ENCODE data around the gene GNAQ.
A peak's percentile ranks its signal among the peaks of the same experiment; 100 is the strongest.
"Not testable (repeated sequence)": the region's sequence is repeated elsewhere in the genome, so short reads cannot be mapped to it uniquely, and the experiment has no call there.

Gene GNAQ

DNA sequence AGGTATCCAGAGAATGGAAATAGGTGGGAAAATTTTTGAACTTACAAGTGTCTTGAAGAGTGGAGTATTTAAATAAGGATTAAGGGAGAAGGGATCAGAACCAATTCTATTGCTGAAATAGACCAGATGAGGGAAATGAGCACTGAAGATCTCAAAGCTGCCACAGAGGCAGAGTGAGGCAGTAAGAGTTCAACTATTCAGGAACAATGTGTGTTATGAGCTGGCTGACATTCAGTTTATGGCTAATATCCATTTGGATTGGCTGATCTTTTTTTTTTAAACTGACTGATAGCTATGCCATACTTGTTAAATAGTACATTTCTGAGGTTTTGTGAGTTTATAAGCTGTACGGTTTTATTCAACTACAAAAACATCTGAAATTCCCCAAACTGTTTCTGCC lies 288.2 kb downstream of the GNAQ start:
- DNase-seq = no peak
- H3K4me1 Mint-ChIP-seq = no peaks in the 10 kb centered on the region
- no peak for ATAC-seq (replicated peaks)
- no peaks in the 10 kb centered on the region for H3K36me3 Mint-ChIP-seq
- no peak overlapping the region for H3K4me3 Mint-ChIP-seq
- H3K27ac Mint-ChIP-seq = no peak overlapping the region
- no peaks in the 10 kb centered on the region for H3K9me3 Mint-ChIP-seq
- H3K27me3 Mint-ChIP-seq = peaks cover 0 to 5% of the 10 kb centered on the region in 2 donors

DNA sequence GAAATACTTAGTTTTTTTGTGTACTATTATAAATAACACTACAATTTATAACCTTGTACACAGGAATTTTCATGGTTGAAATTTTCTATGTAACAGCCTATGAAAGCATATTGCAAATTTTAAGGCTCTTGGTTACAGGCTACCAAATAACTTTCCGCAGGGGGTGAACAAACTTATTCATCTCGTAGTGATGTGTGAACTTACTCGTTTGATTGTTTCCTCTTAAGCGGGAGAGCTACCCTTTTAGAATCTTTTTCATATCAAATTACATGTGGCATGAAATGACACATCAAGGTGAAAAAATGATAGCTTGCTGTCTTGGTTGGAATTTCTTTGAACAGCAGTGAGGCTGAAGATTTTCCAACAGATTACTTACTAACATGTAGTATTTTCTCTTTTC lies 292.7 kb downstream of the GNAQ start:
- H3K4me3 Mint-ChIP-seq = no peak overlapping the region

DNA sequence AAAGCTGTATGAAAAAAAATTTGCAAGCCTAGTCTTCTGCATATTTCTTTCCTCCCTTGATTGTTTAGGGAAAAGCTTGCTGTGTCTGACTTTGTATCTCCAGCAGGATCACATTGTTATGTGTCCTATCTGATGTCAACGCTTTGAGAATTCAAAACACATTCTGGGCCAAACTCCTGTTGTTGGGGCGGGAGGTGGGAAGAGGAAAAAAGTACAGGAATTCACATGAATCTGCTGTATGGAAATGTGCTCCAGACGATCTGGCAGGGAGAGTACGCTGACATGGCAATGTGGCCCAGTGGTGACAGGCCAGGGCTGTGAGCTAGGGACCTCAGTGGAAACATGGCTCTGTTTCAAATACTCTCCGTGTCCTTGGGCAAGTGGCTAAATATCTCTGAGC lies 296.1 kb downstream of the GNAQ start:
- Mint-ChIP-seq H3K4me3 (no peak overlapping the region), H3K27ac (no peak overlapping the region)
- DNase-seq = no peak

More for the DNA sequence above, 292.7 kb downstream of the GNAQ start:
- Mint-ChIP-seq H3K4me1 (no peaks in the 10 kb centered on the region), H3K27ac (no peak overlapping the region), H3K36me3 (no peaks in the 10 kb centered on the region), H3K27me3 (no peaks in the 10 kb centered on the region), H3K9me3 (no peaks in the 10 kb centered on the region)
- DNase-seq (no peak), ATAC-seq (replicated peaks) (no peak)

DNA sequence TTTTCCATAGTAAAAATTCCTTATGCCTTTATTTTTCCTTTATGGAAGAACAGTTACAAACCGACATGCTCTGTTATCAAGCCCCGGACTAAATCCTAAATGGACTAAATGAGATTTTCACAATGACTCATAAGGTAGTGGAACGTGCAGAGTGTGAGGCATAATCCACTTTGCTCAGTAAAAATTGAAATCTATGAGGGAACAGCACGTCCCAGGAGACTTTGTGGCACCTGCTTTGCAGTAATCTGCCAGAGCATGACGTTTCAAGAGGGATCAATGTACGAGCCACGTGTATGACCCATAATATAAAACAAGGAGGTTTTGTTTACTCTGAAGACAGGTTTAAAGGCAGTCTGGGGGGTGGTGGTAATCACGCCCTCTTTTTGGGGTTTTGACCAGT lies 299.7 kb downstream of the GNAQ start:
- no peaks in the 10 kb centered on the region for H3K27me3 Mint-ChIP-seq
- H3K27ac Mint-ChIP-seq = no peak overlapping the region
- H3K9me3 Mint-ChIP-seq = no peaks in the 10 kb centered on the region
- DNase-seq (peak; percentile 9), ATAC-seq (replicated peaks) (peak; percentile 68 to 87)
- no peak overlapping the region for H3K4me3 Mint-ChIP-seq
- H3K4me1 Mint-ChIP-seq = peaks cover 4 to 6% of the 10 kb centered on the region in 2 donors
- no peaks in the 10 kb centered on the region for H3K36me3 Mint-ChIP-seq

More for the DNA sequence above, 296.1 kb downstream of the GNAQ start:
- Mint-ChIP-seq H3K27me3 (no peaks in the 10 kb centered on the region), H3K36me3 (no peaks in the 10 kb centered on the region), H3K9me3 (no peaks in the 10 kb centered on the region), H3K4me1 (peaks cover 4 to 6% of the 10 kb centered on the region in 2 donors)
- ATAC-seq (replicated peaks) = no peak

DNA sequence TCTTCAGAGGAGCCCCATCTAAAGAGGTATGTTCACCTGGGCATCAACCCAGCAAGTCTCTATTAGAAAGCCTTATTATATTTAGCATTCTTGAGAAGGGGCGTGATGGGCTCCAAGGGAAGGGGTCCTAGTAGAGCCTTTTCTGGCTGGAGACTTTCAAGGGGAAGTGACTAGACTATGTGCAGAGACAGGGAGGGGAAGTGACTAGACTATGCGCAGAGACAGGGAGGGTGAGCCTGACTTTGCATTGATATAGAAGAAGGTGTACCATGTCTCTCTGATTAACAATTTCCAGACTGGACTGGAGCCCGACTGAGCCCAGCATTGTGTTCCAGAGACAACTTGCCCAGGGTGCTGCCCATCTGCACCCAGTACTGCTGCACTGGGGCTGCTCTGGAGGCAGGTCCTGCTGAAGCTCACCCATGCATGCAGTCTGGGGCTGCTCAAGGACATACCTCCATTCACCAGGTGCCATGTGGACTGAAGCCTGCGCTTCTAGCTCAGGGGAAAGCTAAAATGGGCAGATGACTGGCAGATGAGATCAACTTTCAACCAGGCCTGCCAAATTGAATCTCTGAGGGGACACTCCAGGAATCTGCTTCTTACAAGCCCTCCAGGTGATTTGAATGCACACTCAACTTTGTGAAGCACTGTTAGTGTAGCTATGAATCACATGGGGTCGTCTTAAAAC lies 300.5 kb downstream of the GNAQ start:
- no peak overlapping the region for H3K4me3 Mint-ChIP-seq
- no peak overlapping the region for H3K27ac Mint-ChIP-seq
- no peaks in the 10 kb centered on the region for H3K27me3 Mint-ChIP-seq
- H3K4me1 Mint-ChIP-seq = peaks cover 4 to 6% of the 10 kb centered on the region in 2 donors
- no peaks in the 10 kb centered on the region for H3K9me3 Mint-ChIP-seq
- DNase-seq = no peak
- no peaks in the 10 kb centered on the region for H3K36me3 Mint-ChIP-seq
- ATAC-seq (replicated peaks) = peak; percentile 33 to 40

DNA sequence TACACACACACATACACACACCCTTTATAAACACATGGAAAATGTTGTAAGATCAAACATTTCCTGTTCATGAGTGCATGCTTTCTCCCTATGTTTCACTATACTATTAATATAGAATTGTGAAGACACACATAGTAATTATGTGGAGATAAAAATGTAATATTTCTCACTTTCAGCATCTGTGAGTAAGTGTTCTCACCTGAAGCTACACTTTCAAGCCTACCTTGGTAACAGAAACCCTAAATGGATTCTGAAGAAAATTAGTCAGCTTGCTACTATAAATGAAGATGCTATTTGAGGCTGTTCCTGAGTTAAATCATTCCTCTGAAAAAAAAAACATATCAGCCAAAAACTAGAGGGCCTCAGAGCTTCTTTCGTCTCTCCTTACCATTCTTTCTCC lies 302.4 kb downstream of the GNAQ start:
- H3K9me3 Mint-ChIP-seq = no peaks in the 10 kb centered on the region

DNA sequence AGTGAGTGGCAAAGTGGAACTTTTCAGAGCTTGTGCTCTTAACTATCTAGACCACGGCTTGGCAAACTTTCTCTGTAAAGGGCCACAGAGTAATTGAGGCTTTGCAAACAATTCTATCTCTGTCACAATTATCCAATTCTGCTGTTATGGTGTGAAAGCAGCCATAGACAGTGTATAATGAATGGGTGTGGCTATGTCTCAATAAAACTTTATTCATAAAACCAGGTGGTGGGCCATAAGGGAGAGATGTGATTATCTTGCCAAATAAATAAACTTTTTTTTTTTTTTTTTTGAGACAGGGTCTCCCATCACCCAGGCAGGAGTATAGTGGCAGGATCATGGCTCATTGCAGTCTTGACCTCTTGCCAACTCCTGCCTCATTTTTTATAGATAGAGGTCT lies 304.8 kb downstream of the GNAQ start:
- no peak for DNase-seq
- Mint-ChIP-seq H3K27me3 (no peaks in the 10 kb centered on the region), H3K36me3 (no peaks in the 10 kb centered on the region), H3K27ac (no peak overlapping the region), H3K4me3 (no peak overlapping the region), H3K9me3 (no peaks in the 10 kb centered on the region), H3K4me1 (peaks cover 2 to 3% of the 10 kb centered on the region in 2 donors)
- no peak for ATAC-seq (replicated peaks)

More for the DNA sequence above, 302.4 kb downstream of the GNAQ start:
- ATAC-seq (replicated peaks) = no peak
- H3K27me3 Mint-ChIP-seq = no peaks in the 10 kb centered on the region
- no peak for DNase-seq
- peaks cover 4 to 6% of the 10 kb centered on the region in 2 donors for H3K4me1 Mint-ChIP-seq
- no peak overlapping the region for H3K4me3 Mint-ChIP-seq
- H3K36me3 Mint-ChIP-seq = no peaks in the 10 kb centered on the region
- H3K27ac Mint-ChIP-seq = no peak overlapping the region

DNA sequence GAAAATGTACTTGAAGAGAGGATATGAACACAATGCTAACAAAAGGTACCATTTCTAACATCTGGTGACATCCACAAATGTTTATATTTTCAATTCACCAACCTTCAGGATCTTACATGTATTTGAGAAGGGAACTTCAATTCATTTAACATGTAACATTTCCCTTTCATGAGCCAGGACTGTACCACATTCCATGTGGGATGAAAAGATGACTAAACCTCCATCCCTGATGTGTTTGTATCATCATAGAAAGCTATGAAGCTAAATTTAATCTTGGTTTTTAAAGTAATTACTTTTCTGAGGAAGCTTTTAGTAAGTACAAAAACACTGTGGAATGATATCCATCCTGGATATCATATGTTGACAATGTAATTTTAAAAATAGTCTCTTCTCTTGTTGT lies 305.3 kb downstream of the GNAQ start:
- Mint-ChIP-seq H3K4me1 (no peaks in the 10 kb centered on the region), H3K27me3 (no peaks in the 10 kb centered on the region), H3K36me3 (no peaks in the 10 kb centered on the region), H3K27ac (no peak overlapping the region), H3K9me3 (no peaks in the 10 kb centered on the region), H3K4me3 (no peak overlapping the region)
- DNase-seq (no peak), ATAC-seq (replicated peaks) (no peak)

DNA sequence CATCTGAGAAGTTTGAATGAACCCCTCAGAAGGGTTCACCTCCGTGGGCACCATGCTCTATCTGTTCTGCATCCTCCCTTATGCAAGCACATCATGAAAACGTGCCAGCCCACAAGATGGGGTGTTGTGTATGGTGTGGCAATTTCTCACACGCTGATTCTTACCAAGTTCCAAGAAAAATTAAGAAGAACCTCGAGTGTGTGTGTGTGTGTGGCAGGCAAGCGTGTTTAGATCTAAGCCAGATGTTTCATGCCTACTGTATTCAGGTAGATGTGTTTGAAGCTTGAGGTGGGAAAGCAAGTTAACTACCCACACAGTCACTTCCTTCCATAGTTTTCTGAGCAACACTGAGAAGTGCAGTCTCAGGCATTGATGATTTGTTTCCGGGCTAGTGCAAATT lies 305.8 kb downstream of the GNAQ start:
- Mint-ChIP-seq H3K36me3 (no peaks in the 10 kb centered on the region), H3K4me1 (no peaks in the 10 kb centered on the region), H3K9me3 (no peaks in the 10 kb centered on the region), H3K27me3 (no peaks in the 10 kb centered on the region), H3K4me3 (no peak overlapping the region), H3K27ac (no peak overlapping the region)
- DNase-seq = no peak
- ATAC-seq (replicated peaks) = no peak

DNA sequence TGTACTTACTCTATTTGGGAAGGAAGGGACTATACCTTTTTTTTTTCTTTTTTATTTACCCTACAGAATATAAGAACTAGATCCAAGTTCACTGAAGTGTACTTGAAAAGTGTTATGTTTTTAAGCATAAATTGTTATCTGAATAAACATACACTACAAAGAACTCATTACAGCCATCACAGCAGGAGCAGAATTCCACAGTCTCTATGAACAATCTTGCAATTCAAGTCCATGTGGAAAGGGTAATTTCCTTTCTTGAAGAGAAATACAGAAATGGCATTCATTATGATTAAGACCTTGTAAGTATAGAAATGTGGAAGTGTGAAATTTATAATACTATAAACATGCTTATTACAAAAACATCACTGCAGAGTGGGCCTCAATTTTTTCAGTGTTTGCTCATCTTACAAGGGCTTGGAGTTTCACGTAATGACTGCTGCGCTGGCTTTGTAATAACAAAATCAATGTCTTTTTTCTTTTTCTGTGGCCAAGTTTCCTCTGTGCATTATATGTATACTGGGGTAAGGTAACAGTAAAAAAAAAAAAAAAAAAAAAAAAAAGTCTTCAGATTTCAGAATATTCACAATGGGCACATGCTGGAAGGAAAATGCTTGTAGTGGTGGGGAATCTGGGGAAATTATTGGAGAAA lies 306.4 kb downstream of the GNAQ start:
- no peak for DNase-seq
- H3K36me3 Mint-ChIP-seq = no peaks in the 10 kb centered on the region
- no peak overlapping the region for H3K4me3 Mint-ChIP-seq

DNA sequence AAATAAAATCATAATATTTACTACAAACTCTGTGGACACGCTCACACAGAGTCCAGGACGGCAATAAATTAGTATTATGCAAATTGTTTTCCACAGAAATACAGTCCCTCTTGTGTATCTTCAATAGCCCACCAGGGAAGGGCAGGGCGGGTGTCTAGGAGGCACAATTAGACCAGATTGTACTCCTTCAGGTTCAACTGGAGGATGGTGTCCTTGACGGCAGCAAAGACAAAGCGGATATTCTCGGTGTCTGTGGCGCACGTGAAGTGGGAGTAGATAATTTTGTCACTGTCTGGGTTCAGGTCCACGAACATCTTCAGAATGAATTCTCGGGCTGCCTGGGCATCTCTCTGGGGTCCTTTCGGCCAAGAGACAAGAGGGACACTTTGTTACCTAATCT lies 310.5 kb downstream of the GNAQ start:
- not testable (repeated sequence) for H3K27ac Mint-ChIP-seq; ATAC-seq (replicated peaks); H3K4me3 Mint-ChIP-seq; H3K9me3 Mint-ChIP-seq; H3K27me3 Mint-ChIP-seq; H3K36me3 Mint-ChIP-seq; DNase-seq; H3K4me1 Mint-ChIP-seq

More for the DNA sequence above, 306.4 kb downstream of the GNAQ start:
- no peak overlapping the region for H3K27ac Mint-ChIP-seq
- ATAC-seq (replicated peaks) = no peak
- no peaks in the 10 kb centered on the region for H3K27me3 Mint-ChIP-seq
- H3K9me3 Mint-ChIP-seq = no peaks in the 10 kb centered on the region
- H3K4me1 Mint-ChIP-seq = no peaks in the 10 kb centered on the region

DNA sequence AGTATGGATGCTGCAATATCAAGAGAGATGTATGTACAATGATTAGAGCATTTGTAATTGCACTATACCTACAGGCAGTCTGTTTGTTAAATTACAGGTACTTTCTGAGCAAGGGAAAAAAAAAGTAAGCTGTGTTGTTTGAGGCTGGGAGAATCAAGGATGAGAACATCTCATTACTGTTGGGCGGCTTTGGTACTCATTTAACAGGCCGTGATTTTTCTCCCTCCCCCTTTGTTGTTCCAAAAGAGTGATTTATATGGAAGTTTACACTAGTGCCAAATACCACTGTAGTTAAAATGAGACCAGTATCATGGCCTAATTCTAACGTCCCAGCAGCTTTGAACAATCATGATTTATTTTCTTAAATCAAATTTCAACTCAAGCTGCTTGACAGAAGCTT lies 312.3 kb downstream of the GNAQ start:
- H3K27me3 Mint-ChIP-seq = no peaks in the 10 kb centered on the region
- no peaks in the 10 kb centered on the region for H3K36me3 Mint-ChIP-seq
- H3K9me3 Mint-ChIP-seq = no peaks in the 10 kb centered on the region
- H3K4me3 Mint-ChIP-seq = no peak overlapping the region
- no peaks in the 10 kb centered on the region for H3K4me1 Mint-ChIP-seq
- DNase-seq = no peak
- ATAC-seq (replicated peaks) = no peak
- H3K27ac Mint-ChIP-seq = no peak overlapping the region

DNA sequence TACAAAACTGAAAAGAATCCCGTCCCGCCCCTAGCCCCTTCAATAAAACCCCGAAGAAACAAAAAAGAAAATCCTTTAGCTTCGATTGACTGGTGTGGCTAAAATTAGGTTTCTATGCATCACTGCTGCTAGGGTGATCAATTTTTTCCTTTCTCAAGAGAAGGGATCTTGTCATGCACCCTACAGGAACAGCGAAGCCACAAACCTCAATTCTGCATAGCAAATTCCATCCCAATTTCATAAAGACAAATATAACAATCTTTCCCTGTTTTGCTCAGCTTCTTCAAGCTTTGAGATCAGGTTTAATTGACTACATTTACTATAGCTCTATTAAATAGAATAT lies 313.3 kb downstream of the GNAQ start:
- H3K36me3 Mint-ChIP-seq, H3K4me3 Mint-ChIP-seq, H3K9me3 Mint-ChIP-seq, H3K27me3 Mint-ChIP-seq, H3K4me1 Mint-ChIP-seq, H3K27ac Mint-ChIP-seq, DNase-seq: not testable (repeated sequence)
- ATAC-seq (replicated peaks) = peak in 1 of 2 donors; percentile 38

DNA sequence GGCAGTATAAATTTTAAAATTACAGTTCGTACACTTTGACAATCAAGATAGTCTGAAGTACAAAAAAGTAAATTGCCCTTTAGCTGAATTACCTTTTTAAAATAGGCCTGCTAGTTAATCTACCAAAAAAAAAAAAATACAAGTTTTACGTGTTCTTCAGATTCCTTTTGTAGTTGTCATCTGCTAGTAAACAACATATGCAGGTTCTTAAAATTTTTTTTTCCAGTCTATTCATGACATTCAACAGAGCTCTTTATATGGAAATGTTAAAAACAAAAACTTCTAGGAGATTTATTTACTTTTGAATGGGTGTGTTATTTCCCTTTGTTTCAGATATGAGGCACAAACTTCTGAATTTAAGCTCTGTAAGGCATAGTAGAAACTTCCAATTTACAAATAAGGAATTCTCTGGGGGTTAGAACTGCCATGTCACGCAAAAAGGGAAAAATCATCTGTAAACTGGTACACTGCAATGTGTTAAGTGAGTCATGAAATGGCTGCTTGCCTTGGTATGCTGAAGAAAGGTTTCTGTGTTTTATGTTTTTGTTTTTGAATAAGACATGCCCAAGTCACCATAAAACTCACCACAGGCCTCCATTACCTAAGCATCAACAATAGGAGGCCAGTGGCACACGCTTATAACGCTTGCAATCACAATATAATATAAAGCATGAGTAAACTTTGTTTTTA lies 313.9 kb downstream of the GNAQ start:
- H3K27me3 Mint-ChIP-seq; H3K4me3 Mint-ChIP-seq; H3K27ac Mint-ChIP-seq; DNase-seq; H3K4me1 Mint-ChIP-seq; ATAC-seq (replicated peaks); H3K36me3 Mint-ChIP-seq; H3K9me3 Mint-ChIP-seq: not testable (repeated sequence)

DNA sequence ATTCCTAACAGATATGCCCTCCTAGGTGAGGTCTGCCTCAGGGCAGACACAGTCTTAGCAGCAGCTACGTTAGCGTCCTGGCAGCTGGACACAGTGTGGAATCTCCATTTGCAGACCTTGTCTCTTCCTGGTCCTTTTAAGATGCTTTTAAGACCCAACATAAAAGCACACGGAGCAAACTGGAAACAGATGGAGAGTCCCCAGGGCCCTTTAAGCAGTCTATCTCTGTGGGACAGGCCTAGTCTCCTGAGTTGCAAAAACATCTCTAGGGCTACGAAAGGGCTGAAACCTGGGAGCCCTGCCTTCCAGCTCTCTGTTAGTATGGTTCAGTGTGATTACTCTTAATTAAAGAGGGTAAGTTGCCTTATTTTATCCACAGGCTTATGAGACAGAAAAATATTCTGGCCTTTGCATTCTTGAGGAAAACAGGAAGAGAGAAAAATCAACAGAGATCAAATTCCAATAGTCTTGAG lies 317.5 kb downstream of the GNAQ start:
- H3K9me3 Mint-ChIP-seq = no peaks in the 10 kb centered on the region
- ATAC-seq (replicated peaks) (no peak), DNase-seq (no peak)
- no peaks in the 10 kb centered on the region for H3K27me3 Mint-ChIP-seq
- H3K4me1 Mint-ChIP-seq = peaks cover 8 to 19% of the 10 kb centered on the region in 2 donors
- no peaks in the 10 kb centered on the region for H3K36me3 Mint-ChIP-seq
- no peak overlapping the region for H3K4me3 Mint-ChIP-seq
- H3K27ac Mint-ChIP-seq = no peak overlapping the region
